Psoas muscle (tissue), 8 donors: ENCODE data around the gene EXD3. TPM values are rescaled to one million over a fixed set of nuclear protein-coding genes. Genes with fewer than 3 reads are reported as not detected.

Experiments
- ATAC-seq, 4 donors: fragments of 200-7000 bp; cut with Tn5 transposase; one replicate each; pipeline ENCODE4 v1.9.1; 2020; ENCODE audit warnings: moderate library complexity in 3 of 4, mild to moderate bottlenecking in 2 of 4
- DNase-seq, 2 donors: peaks; one replicate each; pipeline ENCODE4 v3.0.0-alpha.2; 2020
- H3K27ac ChIP-seq: fragments of 200-600 bp; one replicate; pipeline ENCODE4 v1.8.0; 2022
- H3K27me3 ChIP-seq, 3 donors: fragments of 200-600 bp in 1 of 3; one replicate each; pipeline versions ENCODE4 v1.6.1 to v1.8.0; 2013 to 2022; ENCODE audit warnings: low read length in 2 of 3, mild to moderate bottlenecking in 2 of 3, moderate library complexity in 1 of 3; ENCODE audit not compliant: insufficient read depth in 3 of 3
- H3K36me3 ChIP-seq, 2 donors: fragments of 200-600 bp in 1 of 2; one replicate each; pipeline versions ENCODE4 v1.6.1 to v1.8.0; 2013 to 2022; ENCODE audit warnings: low read depth in 1 of 2, mild to moderate bottlenecking in 1 of 2, moderate library complexity in 1 of 2; ENCODE audit not compliant: insufficient read depth in 1 of 2
- H3K4me1 ChIP-seq: fragments of 200-600 bp; one replicate; pipeline ENCODE4 v1.8.0; 2022
- H3K4me3 ChIP-seq: fragments of 200-600 bp; one replicate; pipeline ENCODE4 v1.8.0; 2022; ENCODE audit warnings: mild to moderate bottlenecking
- H3K9me3 ChIP-seq: fragments of 200-600 bp; one replicate; pipeline ENCODE4 v1.8.0; 2022
- CTCF ChIP-seq: fragments of 200-600 bp; IDR thresholded peaks from one replicate; pipeline ENCODE4 v1.8.0; 2022; ENCODE audit warnings: antibody characterized with exemption
- WGBS, 3 donors: extraction: QIAGEN DNeasy Blood & Tissue Kit; methylation state at CpG; one replicate each; pipeline versions ENCODE4 v1.1.6 to v1.1.7; 2013; 5-methylcytosine and 5-hydroxymethylcytosine counted together
- intact Hi-C, 2 donors: fragments of 100-400 bp; cut with DNase I; formaldehyde crosslinking; loops; one replicate each; pipeline versions ENCODE4 v1.11.0 to v1.14.2; 2022
- polyA plus RNA-seq, 3 donors: library from polyadenylated mRNA; stranded (reverse); fragments of 200-250 nt; gene quantifications; one replicate each; pipeline ENCODE4 v1.2.3, GENCODE V29; 2013
- total RNA-seq, 4 donors: library from RNA; stranded (reverse); fragmentation: NEBNext Ultra II Directional in 2 of 4; extraction: Animal tissue kit (Norgen Biotek cat#: 25700) in 2 of 4; gene quantifications; one replicate each; pipeline versions ENCODE4 v1.2.1 to v1.2.4, GENCODE V29; 2021 to 2023
- donor health status: healthy with polysubstance abuse.
- donor health status: DM: no; HTN: no; CAD: no; lungs with moderate emphysema.
- donor health status: Bipolar disorder and iron deficiency.
- donor health status: healthy.
- donor health status: DM: yes; HTN: yes; CAD: no.
- donor health status: DM: no; HTN: no; CAD: no.
- donor health status: DM: no; HTN: no; CAD: no.
- donor health status: DM: yes; HTN: yes; CAD: no.

EXD3 gene
- total and polyA plus RNA-seq, 7 donors: 5.7 to 11.2 (median 9.4) TPM

DNA sequence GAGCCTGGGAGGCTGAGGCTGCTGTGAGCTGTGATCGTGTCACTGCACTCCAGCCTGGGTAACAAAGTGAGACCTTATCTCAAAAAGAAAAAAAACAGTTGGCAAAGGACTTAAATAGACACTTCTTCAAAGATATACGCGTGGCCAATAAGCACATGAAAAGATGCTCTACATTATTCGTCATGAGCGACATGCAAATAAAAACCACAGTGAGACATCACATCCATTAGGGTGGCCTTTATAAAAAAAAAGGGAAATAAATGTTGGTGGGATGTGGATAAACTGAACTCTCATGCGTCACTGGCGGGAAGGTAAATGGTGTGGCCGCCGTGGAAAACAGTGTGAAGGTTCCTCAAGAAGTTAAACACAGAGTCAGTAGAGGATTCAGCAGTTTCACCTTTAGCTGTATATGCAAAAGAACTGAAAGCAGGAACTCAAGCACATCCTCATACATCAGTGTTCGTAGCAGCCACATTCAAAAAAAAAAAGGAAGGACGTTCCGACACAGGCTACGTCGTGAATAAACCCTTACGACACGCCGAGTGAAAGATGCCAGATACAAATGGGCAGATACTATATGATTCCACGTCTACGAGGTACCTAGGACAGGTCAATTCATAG lies 96.4 kb downstream of the EXD3 start:
- intact Hi-C loops: no loop called here

DNA sequence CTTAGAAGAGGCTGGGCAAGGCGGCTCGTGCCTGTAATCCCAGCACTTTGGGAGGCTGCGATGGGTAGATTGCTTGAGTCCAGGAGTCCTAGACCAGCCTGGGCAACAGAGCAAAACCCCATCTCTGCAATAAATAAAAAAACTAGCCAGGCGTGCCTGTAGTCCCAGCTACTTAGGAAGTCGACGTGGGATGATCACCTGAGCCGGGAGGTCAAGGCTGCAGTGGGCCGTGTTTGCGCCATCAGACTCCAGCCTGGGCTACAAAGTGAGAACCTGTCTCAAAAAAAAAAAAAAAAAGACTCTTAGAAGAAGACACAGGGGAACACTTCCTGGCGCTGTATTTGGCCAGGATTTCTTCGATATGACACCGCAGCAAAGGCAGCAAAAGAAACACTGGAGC lies 97.2 kb downstream of the EXD3 start:
- Histone ChIP-seq H3K27me3 (no peaks in the 10 kb centered on the region), H3K4me3 (no peak overlapping the region), H3K36me3 (no peaks in the 10 kb centered on the region), H3K9me3 (no peaks in the 10 kb centered on the region), H3K27ac (no peak overlapping the region), H3K4me1 (no peaks in the 10 kb centered on the region)
- WGBS, 3 donors: 94% methylated on average over 12 of the region's 12 CpGs
- TF ChIP-seq CTCF: no peak
- intact Hi-C loops: no loop called here
- no peak for ATAC-seq
- DNase-seq: no peak

More for the DNA sequence above, 96.4 kb downstream of the EXD3 start:
- H3K4me3 ChIP-seq: no peak overlapping the region
- H3K4me1 ChIP-seq: no peaks in the 10 kb centered on the region
- no peak overlapping the region for H3K27ac ChIP-seq
- 89 to 91% (median 89%) methylated on average over 19 of the region's 19 CpGs for WGBS, 3 donors
- TF ChIP-seq CTCF: no peak
- no peak for DNase-seq
- ATAC-seq: no peak
- no peaks in the 10 kb centered on the region for H3K9me3 ChIP-seq
- H3K36me3 ChIP-seq: no peaks in the 10 kb centered on the region
- no peaks in the 10 kb centered on the region for H3K27me3 ChIP-seq

- H3K4me3 ChIP-seq: no peak overlapping the region
- ATAC-seq (no peak), DNase-seq (no peak)
- H3K27me3 ChIP-seq: no peaks in the 10 kb centered on the region
- no peaks in the 10 kb centered on the region for H3K4me1 ChIP-seq
- no peaks in the 10 kb centered on the region for H3K36me3 ChIP-seq
- 82 to 85% (median 82%) methylated on average over 10 of the region's 10 CpGs for WGBS, 3 donors
- no peak overlapping the region for H3K27ac ChIP-seq
- no peak for TF ChIP-seq CTCF
- intact Hi-C loops: no loop called here
- no peaks in the 10 kb centered on the region for H3K9me3 ChIP-seq
Observed at GRCh38 chr9:137325124-137325523, 97.8 kb downstream of the EXD3 start.

- no peak for DNase-seq
- WGBS, 3 donors: 94 to 98% (median 95%) methylated on average over 32 to 37 of the region's 37 CpGs
- intact Hi-C loops: no loop called here
- no peaks in the 10 kb centered on the region for H3K36me3 ChIP-seq
- H3K4me3 ChIP-seq: no peak overlapping the region
- H3K27me3 ChIP-seq: no peaks in the 10 kb centered on the region
- TF ChIP-seq CTCF: no peak
- no peak overlapping the region for H3K27ac ChIP-seq
- H3K9me3 ChIP-seq: no peaks in the 10 kb centered on the region
- peaks cover 6% of the 10 kb centered on the region for H3K4me1 ChIP-seq
- no peak for ATAC-seq
Observed at GRCh38 chr9:137323531-137324331, 99.2 kb downstream of the EXD3 start.
